CD4-positive, alpha-beta T cell (primary cell): Measurements from ENCODE around the gene SLC6A4. TPM values are rescaled to one million over a fixed set of nuclear protein-coding genes. Genes with fewer than 3 reads are reported as not detected.
"Not testable (repeated sequence)": the region's sequence is repeated elsewhere in the genome, so short reads cannot be mapped to it uniquely, and the experiment has no call there.

Source experiments
- ATAC-seq: fragments of 200-7000 bp; cut with Tn5 transposase; one replicate; pipeline ENCODE4 v1.10.0; 2022; ENCODE audit warnings: mild to moderate bottlenecking; ENCODE audit not compliant: poor library complexity
- CTCF ChIA-PET: fragments of 350-600 bp; sonication (Branson Sonifier 250); formaldehyde crosslinking; loops from one replicate; lab custom pipeline; 2021; ENCODE audit warnings: antibody characterized with exemption, inconsistent platforms; lab: Charles Lee
- POLR2A ChIA-PET: fragments of 350-600 bp; sonication (Branson Sonifier 250); formaldehyde crosslinking; loops from one replicate; lab custom pipeline; 2021; ENCODE audit warnings: antibody characterized with exemption, inconsistent platforms; lab: Charles Lee
- DNase-seq, 14 experiments: peaks; one replicate each; pipeline ENCODE4 v3.0.0-alpha.2; 2013 to 2020; ENCODE audit warnings: mixed read lengths in 2 of 14
- H3K27ac ChIP-seq, 2 donors: one replicate each; pipeline versions ENCODE4 v1.5.1 to v1.7.0; 2013; ENCODE audit warnings: low read length in 2 of 2, low read depth in 1 of 2, mild to moderate bottlenecking in 1 of 2
- H3K27me3 ChIP-seq, 2 experiments: 1 replicate in 1 of 2; 2 replicates in 1 of 2; pipeline versions ENCODE4 v1.6.1 to v1.7.0; 2013; ENCODE audit warnings: low read length in 2 of 2, control low read depth in 1 of 2, mild to moderate bottlenecking in 1 of 2, moderate library complexity in 1 of 2; ENCODE audit not compliant: insufficient read depth in 2 of 2, control insufficient read depth in 1 of 2
- H3K36me3 ChIP-seq: one replicate; pipeline ENCODE4 v1.6.1; 2013; ENCODE audit warnings: low read length, control low read depth; ENCODE audit not compliant: insufficient read depth
- H3K4me1 ChIP-seq: one replicate; pipeline ENCODE4 v1.6.1; 2013; ENCODE audit warnings: low read length, control low read depth; ENCODE audit not compliant: insufficient read depth
- H3K4me3 ChIP-seq: one replicate; pipeline ENCODE4 v1.5.1; 2013; ENCODE audit warnings: mild to moderate bottlenecking, low read length, moderate library complexity
- H3K9me3 ChIP-seq, 2 experiments: 1 replicate in 1 of 2; 2 replicates in 1 of 2; pipeline versions ENCODE4 v1.6.1 to v1.7.0; 2013; ENCODE audit warnings: low read length in 2 of 2, mild to moderate bottlenecking in 2 of 2, control low read depth in 1 of 2, moderate library complexity in 1 of 2; ENCODE audit not compliant: control insufficient read depth in 1 of 2, insufficient read depth in 1 of 2
- H3K27ac Mint-ChIP-seq: one replicate; pipeline ENCODE4 v1.8.0; 2020; ENCODE audit warnings: mixed read lengths
- H3K27me3 Mint-ChIP-seq: one replicate; pipeline ENCODE4 v1.8.0; 2021; ENCODE audit warnings: mixed read lengths
- H3K36me3 Mint-ChIP-seq: one replicate; pipeline ENCODE4 v1.8.0; 2021; ENCODE audit warnings: low read depth, mixed read lengths
- H3K4me1 Mint-ChIP-seq: one replicate; pipeline ENCODE4 v1.8.0; 2021; ENCODE audit warnings: low read depth, mixed read lengths
- H3K4me3 Mint-ChIP-seq: one replicate; pipeline ENCODE4 v1.8.0; 2020; ENCODE audit warnings: mild to moderate bottlenecking, mixed read lengths
- H3K9me3 Mint-ChIP-seq: one replicate; pipeline ENCODE4 v1.8.0; 2020; ENCODE audit warnings: mixed read lengths
- intact Hi-C, 2 experiments: fragments of 100-400 bp; cut with DNase I in 1 of 2; cut with micrococcal nuclease in 1 of 2; formaldehyde crosslinking; loops; one replicate each; pipeline versions ENCODE4 v1.15.1 to v1.9.0; 2023 to 2025; cut with DNase I, micrococcal nuclease
- total RNA-seq, 174 experiments: library from RNA in 2 of 174; stranded (reverse) in 2 of 174; gene quantifications; one replicate each; pipeline ENCODE4 v1.2.3 and lab custom pipeline; 2021 to 2026
- TF ChIP-seq, protein P1 (sequence below): fragments of 200-600 bp; IDR thresholded peaks from one replicate; pipeline ENCODE4 v1.8.0; 2022; ENCODE audit warnings: antibody characterized with exemption, mild to moderate bottlenecking

SLC6A4 gene
- total RNA-seq, 2 experiments from 2014 or later = not detected

GRCh38 chr17:30207655-30208054 is 27.8 kb downstream of the SLC6A4 start:
- Histone ChIP-seq H3K9me3 (no peaks in the 10 kb centered on the region), H3K4me1 (no peaks in the 10 kb centered on the region), H3K27me3 (peaks cover 0 to 5% of the 10 kb centered on the region in 2 experiments), H3K27ac (no peak overlapping the region), H3K4me3 (no peak overlapping the region), H3K36me3 (no peaks in the 10 kb centered on the region)
- H3K9me3 Mint-ChIP-seq = no peaks in the 10 kb centered on the region
- intact Hi-C loops = no loop called here
- peaks cover 32% of the 10 kb centered on the region for H3K27me3 Mint-ChIP-seq
- ATAC-seq (no peak), DNase-seq (no peak)
- TF ChIP-seq, protein P1, sequence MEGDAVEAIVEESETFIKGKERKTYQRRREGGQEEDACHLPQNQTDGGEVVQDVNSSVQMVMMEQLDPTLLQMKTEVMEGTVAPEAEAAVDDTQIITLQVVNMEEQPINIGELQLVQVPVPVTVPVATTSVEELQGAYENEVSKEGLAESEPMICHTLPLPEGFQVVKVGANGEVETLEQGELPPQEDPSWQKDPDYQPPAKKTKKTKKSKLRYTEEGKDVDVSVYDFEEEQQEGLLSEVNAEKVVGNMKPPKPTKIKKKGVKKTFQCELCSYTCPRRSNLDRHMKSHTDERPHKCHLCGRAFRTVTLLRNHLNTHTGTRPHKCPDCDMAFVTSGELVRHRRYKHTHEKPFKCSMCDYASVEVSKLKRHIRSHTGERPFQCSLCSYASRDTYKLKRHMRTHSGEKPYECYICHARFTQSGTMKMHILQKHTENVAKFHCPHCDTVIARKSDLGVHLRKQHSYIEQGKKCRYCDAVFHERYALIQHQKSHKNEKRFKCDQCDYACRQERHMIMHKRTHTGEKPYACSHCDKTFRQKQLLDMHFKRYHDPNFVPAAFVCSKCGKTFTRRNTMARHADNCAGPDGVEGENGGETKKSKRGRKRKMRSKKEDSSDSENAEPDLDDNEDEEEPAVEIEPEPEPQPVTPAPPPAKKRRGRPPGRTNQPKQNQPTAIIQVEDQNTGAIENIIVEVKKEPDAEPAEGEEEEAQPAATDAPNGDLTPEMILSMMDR = no peak
- POLR2A ChIA-PET = no interaction called here
- CTCF ChIA-PET = no interaction called here
- H3K27ac Mint-ChIP-seq = no peak overlapping the region
- no peak overlapping the region for H3K4me3 Mint-ChIP-seq
- no peaks in the 10 kb centered on the region for H3K36me3 Mint-ChIP-seq
- no peaks in the 10 kb centered on the region for H3K4me1 Mint-ChIP-seq

- no peak for DNase-seq
- Mint-ChIP-seq H3K9me3 (no peaks in the 10 kb centered on the region), H3K4me3 (no peak overlapping the region), H3K36me3 (no peaks in the 10 kb centered on the region), H3K27me3 (peaks cover 35% of the 10 kb centered on the region), H3K4me1 (no peaks in the 10 kb centered on the region), H3K27ac (no peak overlapping the region)
- Histone ChIP-seq H3K4me3 (no peak overlapping the region), H3K9me3 (no peaks in the 10 kb centered on the region), H3K4me1 (no peaks in the 10 kb centered on the region), H3K27me3 (peaks cover 5 to 10% of the 10 kb centered on the region in 2 experiments), H3K27ac (no peak overlapping the region), H3K36me3 (no peaks in the 10 kb centered on the region)
- ATAC-seq = no peak
- ChIA-PET CTCF (no interaction called here), POLR2A (no interaction called here)
- intact Hi-C loops = no loop called here
- TF ChIP-seq, protein P1 = no peak
Observed at GRCh38 chr17:30203471-30203981, 32.0 kb downstream of the SLC6A4 start.

DNA sequence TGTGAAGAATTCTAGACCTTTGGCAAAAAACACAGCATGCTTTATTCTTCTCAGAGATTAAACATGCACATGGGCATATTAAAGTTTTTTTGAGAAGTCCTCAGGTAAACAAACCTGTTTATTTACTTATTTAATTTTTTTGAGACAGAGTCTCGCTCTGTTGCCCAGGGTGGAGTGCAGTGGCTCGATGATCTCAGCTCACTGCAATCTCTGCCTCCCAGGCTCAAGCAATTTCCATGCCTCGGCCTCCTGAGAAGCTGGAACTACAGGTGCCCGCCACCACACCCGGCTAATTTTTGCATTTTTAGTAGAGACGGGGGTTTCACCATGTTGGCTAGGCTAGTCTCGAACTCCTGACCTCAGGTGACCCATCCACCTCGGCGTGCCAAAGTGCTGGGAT is 34.8 kb downstream of the SLC6A4 start:
- H3K4me1 Mint-ChIP-seq, ATAC-seq, H3K36me3 Mint-ChIP-seq, H3K27ac Mint-ChIP-seq, H3K4me3 Mint-ChIP-seq, H3K27ac ChIP-seq, H3K9me3 Mint-ChIP-seq, intact Hi-C loops, H3K4me3 ChIP-seq, H3K36me3 ChIP-seq, CTCF ChIA-PET, H3K4me1 ChIP-seq, H3K9me3 ChIP-seq, DNase-seq, POLR2A ChIA-PET: not testable (repeated sequence)
- peaks cover 5 to 10% of the 10 kb centered on the region in 2 experiments for H3K27me3 ChIP-seq
- peaks cover 23% of the 10 kb centered on the region for H3K27me3 Mint-ChIP-seq

GRCh38 chr17:30200106-30200505 is 35.4 kb downstream of the SLC6A4 start:
- ChIA-PET CTCF (no interaction called here), POLR2A (no interaction called here)
- Mint-ChIP-seq H3K27me3 (peaks cover 20% of the 10 kb centered on the region), H3K36me3 (no peaks in the 10 kb centered on the region), H3K4me3 (no peak overlapping the region), H3K27ac (no peak overlapping the region), H3K9me3 (no peaks in the 10 kb centered on the region), H3K4me1 (no peaks in the 10 kb centered on the region)
- intact Hi-C loops = no loop called here
- no peak overlapping the region for H3K27ac ChIP-seq
- H3K9me3 ChIP-seq = no peaks in the 10 kb centered on the region
- no peaks in the 10 kb centered on the region for H3K36me3 ChIP-seq
- ATAC-seq (no peak), DNase-seq (no peak)
- TF ChIP-seq, protein P1 = no peak
- H3K27me3 ChIP-seq = peaks cover 5 to 10% of the 10 kb centered on the region in 2 experiments
- no peak overlapping the region for H3K4me3 ChIP-seq
- H3K4me1 ChIP-seq = no peaks in the 10 kb centered on the region
